ENCODE data around the gene PRM1.
A peak's percentile ranks its signal among the peaks of the same experiment; 100 is the strongest.

PRM1 gene

GRCh38 chr16:11234884-11235702 is 46.0 kb downstream of the PRM1 start:
- H2BK15ac ChIP-seq (ENCODE audit: low read length) = no peak overlapping the region
- no peak overlapping the region for H2AFZ ChIP-seq (ENCODE audit: low read length)
- H2BK120ac ChIP-seq (ENCODE audit: low read depth, low read length) = no peak overlapping the region
- no peak overlapping the region for H3K27ac ChIP-seq (replicated peaks; ENCODE audit: low read length)
- H2AK5ac ChIP-seq (ENCODE audit: low read depth, low read length) = no peak overlapping the region
- no peak overlapping the region for H3K9ac ChIP-seq (ENCODE audit: low read depth, low read length, poor library complexity)
- H3K4me2 ChIP-seq (ENCODE audit: insufficient read depth, low read length, poor library complexity, severe bottlenecking) = no peak overlapping the region
- H3K4me3 ChIP-seq (ENCODE audit: low read length in 2 of 2) = no peak overlapping the region
- no peak overlapping the region for H3K14ac ChIP-seq (ENCODE audit: low read length)
- no peak overlapping the region for H4K91ac ChIP-seq (ENCODE audit: low read depth, low read length, poor library complexity)
- H2BK5ac ChIP-seq (ENCODE audit: low read length) = no peak overlapping the region
- no CpG with 5 or more reads among the region's 13 CpGs for WGBS, 2 donors (ENCODE audit: extremely low coverage in 2 of 2, insufficient read length in 2 of 2, insufficient replicate concordance in 1 of 2)
- no peaks in the 10 kb centered on the region for H3K9me3 ChIP-seq (replicated peaks in 1 of 2; ENCODE audit: control insufficient read depth in 2 of 2, insufficient read depth in 1 of 2, low read depth in 1 of 2, low read length in 2 of 2)
- no peaks in the 10 kb centered on the region for H3K79me1 ChIP-seq (ENCODE audit: low read depth, low read length)
- peaks cover 2 to 5% of the 10 kb centered on the region in 2 donors for H3K4me1 ChIP-seq (ENCODE audit: control insufficient read depth in 2 of 2, insufficient read depth in 1 of 2, low read depth in 1 of 2, low read length in 2 of 2)
- no peak for DNase-seq (ENCODE audit: low spot score)
- no peak overlapping the region for H4K8ac ChIP-seq (ENCODE audit: low read depth, low read length)
- no peak overlapping the region for H3K23ac ChIP-seq (ENCODE audit: low read depth, low read length, poor library complexity)
- H3K18ac ChIP-seq (ENCODE audit: low read length) = no peak overlapping the region
- H2BK12ac ChIP-seq (ENCODE audit: low read length) = no peak overlapping the region
- no peak overlapping the region for H3K4ac ChIP-seq (ENCODE audit: low read length)
- peaks cover 0 to 3% (median 0%) of the 10 kb centered on the region in 3 experiments for H3K27me3 ChIP-seq (ENCODE audit: control insufficient read depth in 3 of 3, insufficient read depth in 3 of 3, low read depth in 1 of 3, low read length in 3 of 3)
- no peaks in the 10 kb centered on the region for H3K36me3 ChIP-seq (replicated peaks in 1 of 2; ENCODE audit: control insufficient read depth in 2 of 2, insufficient read depth in 2 of 2, low read length in 2 of 2)

DNA sequence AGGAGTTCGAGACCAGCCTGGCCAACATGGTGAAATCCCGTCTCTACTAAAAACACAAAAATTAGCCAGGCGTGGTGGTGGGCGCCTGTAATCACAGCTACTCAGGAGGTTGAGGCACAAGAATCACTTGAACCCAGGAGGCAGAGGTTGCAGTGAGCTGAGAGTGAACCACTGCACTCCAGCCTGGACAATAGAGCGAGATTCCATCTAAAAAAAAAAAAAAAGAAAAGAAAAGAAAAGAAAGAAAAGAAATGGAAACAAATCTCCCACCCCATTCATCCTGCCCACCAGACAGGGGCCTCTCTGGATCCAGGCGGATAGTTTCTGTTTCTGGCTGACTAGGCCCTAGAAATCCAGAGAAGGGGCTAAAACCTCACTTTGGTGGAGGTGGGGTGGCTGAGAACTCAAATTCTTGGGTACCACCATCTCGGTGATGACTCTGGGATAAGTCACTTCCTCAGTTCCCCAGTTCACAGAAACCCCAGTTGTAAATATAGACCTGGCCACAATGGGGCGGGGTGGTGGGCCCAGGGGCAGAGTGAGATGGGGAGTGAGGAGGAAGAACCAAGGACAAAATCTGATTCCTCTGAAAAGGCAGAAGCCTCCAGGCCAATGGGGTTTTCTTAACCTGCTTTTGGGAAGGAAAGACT is 47.3 kb downstream of the PRM1 start:
- Histone ChIP-seq H4K91ac (ENCODE audit: low read depth, low read length, poor library complexity) (no peak overlapping the region), H3K4me3 (ENCODE audit: low read length in 2 of 2) (no peak overlapping the region), H3K27me3 (ENCODE audit: control insufficient read depth in 3 of 3, insufficient read depth in 3 of 3, low read depth in 1 of 3, low read length in 3 of 3) (peaks cover 0 to 10% (median 0%) of the 10 kb centered on the region in 3 experiments), H2BK15ac (ENCODE audit: low read length) (no peak overlapping the region), H2AFZ (ENCODE audit: low read length) (no peak overlapping the region), H3K4me2 (ENCODE audit: insufficient read depth, low read length, poor library complexity, severe bottlenecking) (no peak overlapping the region), H3K4me1 (ENCODE audit: control insufficient read depth in 2 of 2, insufficient read depth in 1 of 2, low read depth in 1 of 2, low read length in 2 of 2) (peaks cover 2 to 5% of the 10 kb centered on the region in 2 donors), H3K9ac (ENCODE audit: low read depth, low read length, poor library complexity) (no peak overlapping the region), H3K23ac (ENCODE audit: low read depth, low read length, poor library complexity) (no peak overlapping the region), H2AK5ac (ENCODE audit: low read depth, low read length) (no peak overlapping the region), H3K9me3 (replicated peaks in 1 of 2; ENCODE audit: control insufficient read depth in 2 of 2, insufficient read depth in 1 of 2, low read depth in 1 of 2, low read length in 2 of 2) (no peaks in the 10 kb centered on the region), H2BK120ac (ENCODE audit: low read depth, low read length) (no peak overlapping the region), H2BK12ac (ENCODE audit: low read length) (no peak overlapping the region), H3K14ac (ENCODE audit: low read length) (no peak overlapping the region), H3K27ac (replicated peaks; ENCODE audit: low read length) (no peak overlapping the region), H2BK5ac (ENCODE audit: low read length) (no peak overlapping the region), H3K18ac (ENCODE audit: low read length) (no peak overlapping the region), H3K79me1 (ENCODE audit: low read depth, low read length) (no peaks in the 10 kb centered on the region), H3K36me3 (replicated peaks in 1 of 2; ENCODE audit: control insufficient read depth in 2 of 2, insufficient read depth in 2 of 2, low read length in 2 of 2) (no peaks in the 10 kb centered on the region), H3K4ac (ENCODE audit: low read length) (no peak overlapping the region), H4K8ac (ENCODE audit: low read depth, low read length) (no peak overlapping the region)
- WGBS, 2 donors (ENCODE audit: extremely low coverage in 2 of 2, insufficient read length in 2 of 2, insufficient replicate concordance in 1 of 2) = no CpG with 5 or more reads among the region's 8 CpGs
- no peak for DNase-seq (ENCODE audit: low spot score)

DNA sequence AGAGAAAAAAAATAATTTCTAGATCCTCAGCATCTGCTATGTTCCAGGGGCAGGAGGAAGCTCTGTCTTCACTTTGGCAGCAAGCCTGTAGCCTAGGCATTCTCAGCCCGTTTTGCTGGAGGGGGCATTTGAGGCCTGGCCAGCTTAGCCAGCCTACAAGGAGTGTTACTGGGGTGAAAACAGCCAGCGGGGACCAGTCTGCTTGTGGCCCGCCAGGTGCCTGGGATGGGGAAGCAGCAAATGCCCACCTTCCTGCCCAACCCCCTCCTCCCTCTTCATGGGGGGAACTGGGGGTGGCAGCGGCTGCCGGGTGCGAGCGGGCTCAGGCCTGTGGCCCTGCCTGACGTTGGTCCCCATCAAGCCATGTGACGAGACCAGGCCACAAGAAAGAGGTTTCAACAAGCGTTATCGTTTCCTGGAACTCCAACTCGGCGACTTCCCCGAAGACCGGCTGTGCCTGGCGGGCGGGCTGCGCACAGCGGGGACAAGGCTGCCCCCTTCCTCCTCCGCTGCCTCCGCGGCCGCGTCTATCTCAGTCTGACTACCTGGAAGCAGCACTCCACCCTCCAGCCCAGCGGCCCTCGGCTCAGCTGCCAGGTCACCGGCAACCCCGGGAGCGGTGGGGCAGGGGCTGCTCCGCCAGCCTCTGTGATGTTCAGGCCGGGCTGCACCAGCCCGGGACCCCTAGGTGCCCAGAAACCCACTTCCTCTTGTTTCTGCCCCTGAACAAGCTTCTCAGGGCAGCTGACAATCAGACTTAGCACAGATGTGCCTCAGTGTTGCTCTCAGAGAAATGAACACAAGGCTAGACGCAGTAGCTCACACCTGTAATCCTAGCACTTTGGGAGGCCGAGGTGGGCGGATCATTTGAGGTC is 48.0 kb downstream of the PRM1 start:
- H2AFZ ChIP-seq (ENCODE audit: low read length) = peak overlapping the region; percentile 75
- H2BK12ac ChIP-seq (ENCODE audit: low read length) = no peak overlapping the region

More for the DNA sequence above, 48.0 kb downstream of the PRM1 start:
- Histone ChIP-seq H3K4me2 (ENCODE audit: insufficient read depth, low read length, poor library complexity, severe bottlenecking) (no peak overlapping the region), H3K27me3 (ENCODE audit: control insufficient read depth in 3 of 3, insufficient read depth in 3 of 3, low read depth in 1 of 3, low read length in 3 of 3) (peaks cover 0 to 12% (median 0%) of the 10 kb centered on the region in 3 experiments), H3K27ac (replicated peaks; ENCODE audit: low read length) (no peak overlapping the region), H2BK5ac (ENCODE audit: low read length) (no peak overlapping the region), H3K4me3 (ENCODE audit: low read length in 2 of 2) (no peak overlapping the region), H2AK5ac (ENCODE audit: low read depth, low read length) (peak overlapping the region; percentile 57), H2BK15ac (ENCODE audit: low read length) (peak overlapping the region; percentile 46), H3K36me3 (replicated peaks in 1 of 2; ENCODE audit: control insufficient read depth in 2 of 2, insufficient read depth in 2 of 2, low read length in 2 of 2) (no peaks in the 10 kb centered on the region), H3K18ac (ENCODE audit: low read length) (peak overlapping the region; percentile 86), H3K9ac (ENCODE audit: low read depth, low read length, poor library complexity) (no peak overlapping the region), H3K23ac (ENCODE audit: low read depth, low read length, poor library complexity) (peak overlapping the region; percentile 97), H3K4me1 (ENCODE audit: control insufficient read depth in 2 of 2, insufficient read depth in 1 of 2, low read depth in 1 of 2, low read length in 2 of 2) (peaks cover 2 to 5% of the 10 kb centered on the region in 2 donors), H3K79me1 (ENCODE audit: low read depth, low read length) (no peaks in the 10 kb centered on the region), H4K8ac (ENCODE audit: low read depth, low read length) (no peak overlapping the region), H3K9me3 (replicated peaks in 1 of 2; ENCODE audit: control insufficient read depth in 2 of 2, insufficient read depth in 1 of 2, low read depth in 1 of 2, low read length in 2 of 2) (no peaks in the 10 kb centered on the region), H3K14ac (ENCODE audit: low read length) (peak overlapping the region; percentile 83), H3K4ac (ENCODE audit: low read length) (no peak overlapping the region), H2BK120ac (ENCODE audit: low read depth, low read length) (no peak overlapping the region), H4K91ac (ENCODE audit: low read depth, low read length, poor library complexity) (no peak overlapping the region)
- DNase-seq (ENCODE audit: low spot score) = no peak
- WGBS, 2 donors (ENCODE audit: extremely low coverage in 2 of 2, insufficient read length in 2 of 2, insufficient replicate concordance in 1 of 2) = no CpG with 5 or more reads among the region's 35 CpGs

All from neuronal stem cell (in vitro differentiated cells).